Sigmoid colon (tissue), 7 donors: ENCODE results near the gene CSTF1. TPM values are rescaled to one million over a fixed set of nuclear protein-coding genes. Genes with fewer than 3 reads are reported as not detected.

ENCODE experiments used
- DNase-seq: peaks from one replicate; pipeline ENCODE4 v3.0.0-alpha.2; 2019
- H3K27ac ChIP-seq, 4 donors: fragments of 200-600 bp; sonication (generic); one replicate each; pipeline ENCODE4 v1.5.1; 2016 to 2019; ENCODE audit warnings: mild to moderate bottlenecking in 1 of 4
- H3K27me3 ChIP-seq, 3 donors: fragments of 200-600 bp; sonication (generic); one replicate each; pipeline ENCODE4 v1.5.1; 2019; ENCODE audit warnings: mild to moderate bottlenecking in 1 of 3
- H3K36me3 ChIP-seq, 4 donors: fragments of 200-600 bp; sonication (generic); one replicate each; pipeline ENCODE4 v1.5.1; 2016 to 2019
- H3K4me1 ChIP-seq, 4 donors: fragments of 200-600 bp; sonication (generic); one replicate each; pipeline ENCODE4 v1.5.1; 2017 to 2019
- H3K4me3 ChIP-seq, 4 donors: fragments of 200-600 bp; sonication (generic); one replicate each; pipeline ENCODE4 v1.5.1; 2017 to 2019; ENCODE audit warnings: mild to moderate bottlenecking in 2 of 4, moderate library complexity in 1 of 4
- H3K9me3 ChIP-seq, 4 donors: fragments of 200-600 bp in 3 of 4; sonication (generic) in 3 of 4; one replicate each; pipeline versions ENCODE4 v1.5.1 to v1.6.1; 2013 to 2019
- CTCF ChIP-seq, 4 experiments: fragments of 450-650 bp in 3 of 4; fragments of 200-600 bp in 1 of 4; IDR thresholded peaks; one replicate each; pipeline ENCODE4 v1.5.1; 2016 to 2019; ENCODE audit warnings: antibody characterized with exemption in 4 of 4, mild to moderate bottlenecking in 3 of 4, moderate library complexity in 2 of 4
- EP300 ChIP-seq, 4 donors: sonication (generic); formaldehyde crosslinking; IDR thresholded peaks; one replicate each; pipeline ENCODE4 v1.6.1; 2017; ENCODE audit warnings: antibody characterized with exemption in 4 of 4
- POLR2A ChIP-seq, 2 donors: fragments of 450-650 bp; IDR thresholded peaks; one replicate each; pipeline ENCODE4 v1.6.1; 2016; ENCODE audit warnings: antibody characterized with exemption in 2 of 2, mild to moderate bottlenecking in 2 of 2, moderate library complexity in 2 of 2
- POLR2AphosphoS5 ChIP-seq, 4 donors: sonication (generic); formaldehyde crosslinking; IDR thresholded peaks; one replicate each; pipeline ENCODE4 v1.6.1; 2017; ENCODE audit warnings: antibody characterized with exemption in 4 of 4
- WGBS, 2 donors: extraction: QIAGEN DNeasy Blood & Tissue Kit; methylation state at CpG; one replicate each; pipeline ENCODE4 v1.1.7; 2013; 5-methylcytosine and 5-hydroxymethylcytosine counted together
- intact Hi-C: fragments of 100-400 bp; cut with DNase I; formaldehyde crosslinking; loops from one replicate; pipeline ENCODE4 v1.15.1; 2023
- polyA plus RNA-seq, 3 donors: library from polyadenylated mRNA; stranded (reverse); fragments of 200-250 nt; gene quantifications; one replicate each; pipeline ENCODE4 v1.2.3, GENCODE V29; 2013
- total RNA-seq, 4 donors: library from RNA; depleted of rRNA; stranded (reverse); fragments of >200 nt; gene quantifications; one replicate each; pipeline ENCODE4 v1.1.0, GENCODE V29; 2016
- donor health status: healthy with polysubstance abuse.
- donor health status: Bipolar disorder and iron deficiency.
- donor health status: healthy.

The CSTF1 gene
- total RNA-seq (10 to 100 TPM; 14.9 to 24.6 (median 19.5) TPM), polyA plus RNA-seq (10 to 100 TPM in 1 of 3 donors, 1 to 10 TPM in 2; 7.2 to 14.4 (median 8.8) TPM)

- 0% methylated on average over 53 of the region's 53 CpGs for WGBS, 2 donors
- peak within 1 kb of the TSS; percentile 77 to 84 (median 82) for H3K4me3 ChIP-seq
- TF ChIP-seq CTCF (IDR thresholded peaks at IDR 0.05): no peak
- TF ChIP-seq POLR2AphosphoS5 (IDR thresholded peaks at IDR 0.05): peak; percentile 66 to 90 (median 78)
- TF ChIP-seq POLR2A (IDR thresholded peaks at IDR 0.05): no peak
- TF ChIP-seq EP300 (IDR thresholded peaks at IDR 0.05): peak in 2 of 4 donors; percentile 64 to 73
- H3K4me1 ChIP-seq: peaks cover 0 to 31% (median 24%) of the 10 kb centered on the region in 4 donors
- H3K36me3 ChIP-seq: peaks cover 2 to 20% (median 12%) of the 10 kb centered on the region in 4 donors
- H3K27me3 ChIP-seq: no peaks in the 10 kb centered on the region
- peak; percentile 100 for DNase-seq
- H3K27ac ChIP-seq: peak within 1 kb of the TSS; percentile 88 to 93 (median 90)
- intact Hi-C loops: loop anchor here (2.0 kb wide), 2 partner anchors 34 to 76 kb away; partner anchors contain the start of genes FAM210B and RTF2
- no peaks in the 10 kb centered on the region for H3K9me3 ChIP-seq
Measured at GRCh38 chr20:56392132-56392880, at the start of gene CSTF1, which contains the start of gene AURKA. Gene CSTF1, plus strand, starts transcription at chr20:56392645. Its CDS starts 2,908 bp downstream, at chr20:56395553. Gene AURKA, minus strand, starts transcription at chr20:56392215. Its CDS starts 4,018 bp downstream, at chr20:56388197.

- Histone ChIP-seq H3K9me3 (no peaks in the 10 kb centered on the region), H3K36me3 (no peaks in the 10 kb centered on the region), H3K27me3 (peaks cover 0 to 53% (median 13%) of the 10 kb centered on the region in 3 donors), H3K4me3 (no peak overlapping the region), H3K27ac (no peak overlapping the region), H3K4me1 (peaks cover 0 to 8% (median 3%) of the 10 kb centered on the region in 4 donors)
- DNase-seq: no peak
- TF ChIP-seq POLR2A (IDR thresholded peaks at IDR 0.05): no peak
- TF ChIP-seq POLR2AphosphoS5 (IDR thresholded peaks at IDR 0.05): no peak
- no peak for TF ChIP-seq CTCF (IDR thresholded peaks at IDR 0.05)
- TF ChIP-seq EP300 (IDR thresholded peaks at IDR 0.05): no peak
- 88 to 91% methylated on average over 3 of the region's 3 CpGs for WGBS, 2 donors
- intact Hi-C loops: no loop called here
Measured at GRCh38 chr20:56342783-56343182, 49.7 kb upstream of the CSTF1 start.

- no peak for DNase-seq
- Histone ChIP-seq H3K27ac (no peak overlapping the region), H3K27me3 (peaks cover 0 to 54% (median 13%) of the 10 kb centered on the region in 3 donors), H3K4me3 (no peak overlapping the region), H3K4me1 (peaks cover 0 to 8% (median 3%) of the 10 kb centered on the region in 4 donors), H3K9me3 (no peaks in the 10 kb centered on the region), H3K36me3 (no peaks in the 10 kb centered on the region)
- intact Hi-C loops: no loop called here
- 3 to 11% methylated on average over 41 of the region's 41 CpGs for WGBS, 2 donors
- TF ChIP-seq EP300 (IDR thresholded peaks at IDR 0.05): no peak
- peak in 2 of 4 experiments; percentile 18 to 53 for TF ChIP-seq CTCF (IDR thresholded peaks at IDR 0.05)
- TF ChIP-seq POLR2A (IDR thresholded peaks at IDR 0.05): no peak
- TF ChIP-seq POLR2AphosphoS5 (IDR thresholded peaks at IDR 0.05): no peak
Measured at GRCh38 chr20:56343861-56344381, 48.5 kb upstream of the CSTF1 start.

GRCh38 chr20:56345911-56346310 lies 46.5 kb upstream of the CSTF1 start:
- Histone ChIP-seq H3K36me3 (no peaks in the 10 kb centered on the region), H3K27me3 (peaks cover 0 to 58% (median 13%) of the 10 kb centered on the region in 3 donors), H3K9me3 (no peaks in the 10 kb centered on the region), H3K27ac (no peak overlapping the region), H3K4me1 (peaks cover 0 to 8% (median 3%) of the 10 kb centered on the region in 4 donors), H3K4me3 (no peak overlapping the region)
- DNase-seq: no peak
- TF ChIP-seq CTCF (IDR thresholded peaks at IDR 0.05): no peak
- TF ChIP-seq POLR2A (IDR thresholded peaks at IDR 0.05): no peak
- no peak for TF ChIP-seq POLR2AphosphoS5 (IDR thresholded peaks at IDR 0.05)
- TF ChIP-seq EP300 (IDR thresholded peaks at IDR 0.05): no peak
- 91 to 93% methylated on average over 8 of the region's 8 CpGs for WGBS, 2 donors
- intact Hi-C loops: no loop called here
